HG03108 (cell line): ENCODE data around the gene LRP8.

Experiments
- ATAC-seq: cut with Tn5 transposase; IDR thresholded peaks from one replicate; pipeline ENCODE4 v1.9.1; 2021; ENCODE audit warnings: moderate library complexity; ENCODE audit not compliant: unreplicated experiment

Gene LRP8

DNA sequence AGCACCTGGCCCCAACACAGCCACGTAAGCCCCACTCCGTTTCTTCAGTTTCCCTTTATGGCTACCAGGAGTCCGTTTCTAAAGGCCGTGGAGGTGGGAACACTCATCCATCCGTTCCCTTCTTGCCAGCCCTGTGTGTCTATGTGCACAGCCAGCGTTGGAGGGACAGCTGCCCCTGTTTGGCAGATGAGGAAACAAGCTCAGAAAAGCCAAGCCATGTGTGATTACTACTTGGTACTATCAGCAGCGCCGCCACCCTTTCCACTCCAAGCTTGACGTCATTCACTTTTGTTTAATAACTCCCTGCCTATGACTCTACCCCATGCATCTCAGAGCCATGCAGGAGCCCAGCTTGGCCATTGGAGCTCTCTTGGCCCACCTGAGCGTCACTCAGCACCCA lies 3.5 kb downstream of the LRP8 start:
- ATAC-seq: no peak

DNA sequence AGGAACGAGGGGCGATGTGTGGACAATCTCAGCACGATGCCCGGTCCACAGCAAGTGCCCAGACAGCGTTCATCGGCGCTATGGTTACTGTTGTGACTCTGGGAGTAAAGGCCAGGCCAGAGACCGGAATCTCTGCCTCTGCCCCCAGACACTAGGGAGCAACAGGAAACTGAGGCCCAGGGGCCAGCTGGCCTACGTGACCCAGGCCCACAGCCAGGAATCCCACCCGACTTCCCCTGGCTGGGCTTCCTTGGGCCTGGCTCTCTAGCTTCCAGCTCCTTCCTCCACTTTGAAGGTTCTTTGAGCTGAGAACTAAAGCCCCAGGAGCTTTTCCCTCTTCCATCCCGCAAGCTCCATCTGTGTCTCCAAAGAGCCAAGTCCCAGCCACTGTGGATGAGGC lies 4.6 kb downstream of the LRP8 start:
- ATAC-seq: no peak

DNA sequence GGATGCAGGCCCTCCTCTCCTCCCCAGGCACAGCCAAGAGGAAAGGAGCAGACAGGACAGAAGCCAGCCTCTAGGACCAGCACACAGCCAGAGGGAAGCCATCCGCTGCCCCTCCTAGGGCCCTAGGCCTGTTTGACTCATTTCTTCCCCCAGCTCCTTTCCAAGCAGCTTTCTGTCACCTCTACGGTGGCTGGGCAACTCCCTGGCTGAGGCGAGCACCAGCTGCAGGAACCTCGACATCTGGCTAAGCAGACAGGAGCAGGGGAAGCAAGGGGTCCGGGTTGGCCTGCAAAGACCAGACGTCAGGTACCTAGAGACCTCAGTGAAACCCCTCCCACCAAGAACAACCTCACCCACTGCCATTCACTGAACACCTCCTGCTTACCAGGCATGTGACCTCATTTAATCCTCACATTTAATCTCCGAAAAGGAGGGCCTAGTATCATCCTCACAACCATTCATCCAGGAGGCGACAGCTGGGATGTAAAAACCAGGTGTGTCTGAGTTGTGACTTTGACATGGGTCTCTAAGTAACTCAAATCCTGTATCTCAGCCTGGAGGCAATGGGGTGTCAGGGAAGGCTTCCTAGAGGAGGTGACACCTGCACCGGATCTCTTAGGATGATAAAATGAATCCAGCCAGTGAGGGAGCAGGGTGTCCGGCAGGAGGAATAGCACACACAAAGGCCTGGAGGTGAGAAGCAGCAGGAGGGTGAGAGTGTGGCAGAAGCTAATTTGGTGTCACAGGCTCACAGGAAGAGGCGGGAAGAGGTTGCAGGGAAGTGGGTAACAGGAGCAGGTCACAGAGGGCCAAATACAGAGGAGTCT lies 5.9 kb downstream of the LRP8 start:
- no peak for ATAC-seq

DNA sequence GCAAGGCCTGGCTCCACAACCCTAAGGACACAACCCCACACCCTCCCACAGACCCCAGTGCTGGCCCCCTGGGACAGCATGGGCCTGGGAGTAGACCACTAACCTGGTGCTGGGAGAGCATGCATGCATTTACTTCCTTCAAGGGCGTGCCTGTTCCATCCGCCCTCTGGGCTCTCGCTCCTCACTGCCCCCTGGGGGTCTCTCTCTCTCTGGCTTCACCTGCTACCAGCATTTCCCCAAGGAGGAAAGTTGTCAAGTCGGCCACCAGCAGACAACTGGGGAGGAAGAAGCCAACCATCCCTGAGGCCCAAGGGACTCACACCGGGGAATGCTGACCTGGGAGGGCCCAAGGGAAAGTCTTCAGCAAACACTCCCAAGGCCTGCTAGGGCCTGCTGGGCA lies 6.5 kb downstream of the LRP8 start:
- ATAC-seq: no peak

- ATAC-seq: no peak
Observed at GRCh38 chr1:53320646-53321045, 7.2 kb downstream of the LRP8 start.

GRCh38 chr1:53319296-53320101 lies 8.4 kb downstream of the LRP8 start:
- no peak for ATAC-seq

GRCh38 chr1:53317646-53318539 lies 10.0 kb downstream of the LRP8 start:
- ATAC-seq: no peak

- no peak for ATAC-seq
Observed at GRCh38 chr1:53316766-53317581, 10.9 kb downstream of the LRP8 start.

DNA sequence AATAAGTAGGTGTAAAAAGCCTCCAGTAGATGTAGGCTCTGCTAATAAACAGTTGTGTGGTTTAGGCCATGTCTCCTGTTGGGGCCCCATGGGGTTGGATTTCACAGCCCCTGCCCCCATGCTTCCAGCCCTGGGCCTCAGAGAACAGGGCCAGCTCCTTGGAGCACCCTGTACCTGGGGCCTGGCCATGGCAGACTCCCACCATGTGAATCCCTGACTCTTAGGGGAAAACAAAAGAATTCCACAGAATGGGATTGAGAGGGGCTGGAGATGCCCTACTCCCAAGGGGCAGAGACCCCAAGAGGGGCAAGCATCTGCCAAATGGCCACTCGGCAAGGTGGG lies 11.5 kb downstream of the LRP8 start:
- ATAC-seq: no peak

GRCh38 chr1:53315456-53316423 lies 12.1 kb downstream of the LRP8 start:
- no peak for ATAC-seq

GRCh38 chr1:53315046-53315445 lies 12.8 kb downstream of the LRP8 start:
- no peak for ATAC-seq

GRCh38 chr1:53314606-53315005 lies 13.3 kb downstream of the LRP8 start:
- ATAC-seq: no peak

GRCh38 chr1:53314096-53314495 lies 13.8 kb downstream of the LRP8 start:
- ATAC-seq: no peak

GRCh38 chr1:53313556-53313955 lies 14.3 kb downstream of the LRP8 start:
- ATAC-seq: no peak

GRCh38 chr1:53311702-53312305 lies 16.1 kb downstream of the LRP8 start:
- ATAC-seq: no peak

- ATAC-seq: no peak
Observed at GRCh38 chr1:53310847-53311681, 16.8 kb downstream of the LRP8 start.

DNA sequence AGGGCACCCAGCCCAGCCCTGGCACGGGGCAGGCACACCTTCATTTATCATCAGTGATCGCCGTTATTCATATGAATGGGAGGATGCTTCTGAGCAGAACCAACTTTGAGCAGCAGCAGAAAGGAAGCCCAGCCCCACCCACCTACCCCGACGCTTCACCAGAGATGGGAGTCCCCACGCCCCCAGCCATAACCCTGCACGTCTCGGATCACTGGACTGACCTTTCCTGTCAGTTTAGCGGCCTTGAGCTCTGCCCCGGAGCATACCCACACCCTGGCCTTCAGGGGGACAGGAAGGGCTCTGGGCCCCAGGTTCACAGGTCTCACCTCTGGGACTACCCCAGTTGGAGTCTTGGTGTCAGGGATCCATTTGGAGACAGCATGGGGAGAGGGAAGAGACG lies 18.1 kb downstream of the LRP8 start:
- ATAC-seq: no peak

GRCh38 chr1:53308506-53308905 lies 19.4 kb downstream of the LRP8 start:
- no peak for ATAC-seq
